ENCODE data around the gene BCKDHA. TPM values are rescaled to one million over a fixed set of nuclear protein-coding genes. Genes with fewer than 3 reads are reported as not detected.

Gene BCKDHA
- total and polyA plus RNA-seq, 4 experiments from 2014 or later = 23.6 to 65.1 (median 43.4) TPM

GRCh38 chr19:41357746-41358145 is 39.9 kb upstream of the BCKDHA start:
- Mint-ChIP-seq H3K36me3 (peaks cover 0 to 19% of the 10 kb centered on the region in 2 donors), H3K27me3 (no peaks in the 10 kb centered on the region), H3K27ac (peak overlapping the region; percentile 65 to 95 (median 89)), H3K9me3 (peaks cover 0 to 2% (median 0%) of the 10 kb centered on the region in 8 donors), H3K4me1 (peaks cover 40 to 71% (median 51%) of the 10 kb centered on the region in 4 donors), H3K4me3 (peak overlapping the region; percentile 20 to 84 (median 60))
- H3K4me1 ChIP-seq (ENCODE audit: insufficient read depth, low read length) = peaks cover 55% of the 10 kb centered on the region
- H3K4me3 ChIP-seq (ENCODE audit: low read length in 2 of 2) = no peak overlapping the region
- H3K27me3 ChIP-seq (ENCODE audit: insufficient read depth, low read length) = no peaks in the 10 kb centered on the region
- intact Hi-C loops (cut with micrococcal nuclease) = no loop called here
- DNase-seq = no peak
- H3K27ac ChIP-seq (ENCODE audit: low read depth, low read length) = peak overlapping the region; percentile 22
- ChIA-PET POLR2A (ENCODE audit: partially characterized antibody) (interaction anchor here (0.5 to 13.8 kb wide), 9 partner anchors 15 to 191 kb away, joined by 3 to 273 read pairs (median 4); partner anchors contain the start of genes CCDC97 and HNRNPUL1), CTCF (ENCODE audit: partially characterized antibody) (interaction anchor here (0.9 to 3.4 kb wide), 3 partner anchors 49 to 153 kb away, joined by 4 to 19 read pairs (median 5); no protein-coding TSS in a partner anchor)
- H3K9me3 ChIP-seq (ENCODE audit: control insufficient read depth in 1 of 2, low read length in 2 of 2) = no peaks in the 10 kb centered on the region
- no peaks in the 10 kb centered on the region for H3K36me3 ChIP-seq (ENCODE audit: insufficient read depth, low read length)

- no peaks in the 10 kb centered on the region for H3K36me3 ChIP-seq (ENCODE audit: insufficient read depth, low read length)
- Mint-ChIP-seq H3K27me3 (no peaks in the 10 kb centered on the region), H3K4me3 (peak overlapping the region in 3 of 8 donors; percentile 17 to 48 (median 46)), H3K36me3 (peaks cover 0 to 20% of the 10 kb centered on the region in 2 donors), H3K4me1 (peaks cover 45 to 81% (median 57%) of the 10 kb centered on the region in 4 donors), H3K27ac (peak overlapping the region in 5 of 7 donors; percentile 22 to 78 (median 67)), H3K9me3 (peaks cover 0 to 2% (median 0%) of the 10 kb centered on the region in 8 donors)
- no peaks in the 10 kb centered on the region for H3K9me3 ChIP-seq (ENCODE audit: control insufficient read depth in 1 of 2, low read length in 2 of 2)
- no peak overlapping the region for H3K27ac ChIP-seq (ENCODE audit: low read depth, low read length)
- intact Hi-C loops (cut with micrococcal nuclease) = no loop called here
- ChIA-PET POLR2A (ENCODE audit: partially characterized antibody) (interaction anchor here (13.8 kb wide), 1 partner anchor 95 kb away, joined by 217 read pairs; the partner anchor contains the start of gene HNRNPUL1), CTCF (ENCODE audit: partially characterized antibody) (interaction anchor here (0.8 kb wide), 1 partner anchor 52 kb away, joined by 4 read pairs; no protein-coding TSS in a partner anchor)
- no peak overlapping the region for H3K4me3 ChIP-seq (ENCODE audit: low read length in 2 of 2)
- H3K4me1 ChIP-seq (ENCODE audit: insufficient read depth, low read length) = peaks cover 62% of the 10 kb centered on the region
- no peaks in the 10 kb centered on the region for H3K27me3 ChIP-seq (ENCODE audit: insufficient read depth, low read length)
- DNase-seq = no peak
Measured at GRCh38 chr19:41359741-41360140, 37.9 kb upstream of the BCKDHA start.

- DNase-seq = no peak
- Mint-ChIP-seq H3K36me3 (peaks cover 0 to 12% of the 10 kb centered on the region in 2 donors), H3K27ac (peak overlapping the region; percentile 97 to 100 (median 100)), H3K4me1 (peaks cover 26 to 59% (median 36%) of the 10 kb centered on the region in 4 donors), H3K27me3 (no peaks in the 10 kb centered on the region), H3K9me3 (no peaks in the 10 kb centered on the region), H3K4me3 (peak overlapping the region in 6 of 8 donors; percentile 17 to 98 (median 94))
- peaks cover 39% of the 10 kb centered on the region for H3K4me1 ChIP-seq (ENCODE audit: insufficient read depth, low read length)
- intact Hi-C loops (cut with micrococcal nuclease) = no loop called here
- H3K9me3 ChIP-seq (ENCODE audit: control insufficient read depth in 1 of 2, low read length in 2 of 2) = no peaks in the 10 kb centered on the region
- ChIA-PET POLR2A (ENCODE audit: partially characterized antibody) (interaction anchor here (0.6 to 6.3 kb wide), 8 partner anchors 10 to 948 kb away, joined by 3 to 184 read pairs (median 13); partner anchors contain the start of genes B3GNT8, CCDC97, HNRNPUL1 and TGFB1), CTCF (ENCODE audit: partially characterized antibody) (interaction anchor here (4.1 to 4.9 kb wide), 2 partner anchors 7 to 10 kb away, joined by 30 to 48 read pairs; no protein-coding TSS in a partner anchor)
- H3K27me3 ChIP-seq (ENCODE audit: insufficient read depth, low read length) = no peaks in the 10 kb centered on the region
- no peaks in the 10 kb centered on the region for H3K36me3 ChIP-seq (ENCODE audit: insufficient read depth, low read length)
- no peak overlapping the region for H3K4me3 ChIP-seq (ENCODE audit: low read length in 2 of 2)
- peak overlapping the region; percentile 99 for H3K27ac ChIP-seq (ENCODE audit: low read depth, low read length)
Measured at GRCh38 chr19:41362143-41362847, 35.3 kb upstream of the BCKDHA start.

GRCh38 chr19:41363371-41363752 is 34.3 kb upstream of the BCKDHA start:
- no peaks in the 10 kb centered on the region for H3K27me3 ChIP-seq (ENCODE audit: insufficient read depth, low read length)
- no peaks in the 10 kb centered on the region for H3K27me3 Mint-ChIP-seq
- no peaks in the 10 kb centered on the region for H3K9me3 ChIP-seq (ENCODE audit: control insufficient read depth in 1 of 2, low read length in 2 of 2)
- H3K36me3 ChIP-seq (ENCODE audit: insufficient read depth, low read length) = no peaks in the 10 kb centered on the region
- H3K27ac ChIP-seq (ENCODE audit: low read depth, low read length) = peak overlapping the region; percentile 99
- ChIA-PET POLR2A (ENCODE audit: partially characterized antibody) (interaction anchor here (0.5 to 6.3 kb wide), 29 partner anchors 11 to 1917 kb away, joined by 3 to 184 read pairs (median 4); partner anchors contain the start of genes ACTMAP, B3GNT8, CCDC97 and DMAC2), CTCF (ENCODE audit: partially characterized antibody) (interaction anchor here (0.5 to 4.9 kb wide), 15 partner anchors 8 to 233 kb away, joined by 3 to 48 read pairs (median 5); no protein-coding TSS in a partner anchor)
- no peaks in the 10 kb centered on the region for H3K9me3 Mint-ChIP-seq
- peak overlapping the region; percentile 97 to 100 (median 100) for H3K27ac Mint-ChIP-seq
- peaks cover 30% of the 10 kb centered on the region for H3K4me1 ChIP-seq (ENCODE audit: insufficient read depth, low read length)
- H3K4me1 Mint-ChIP-seq = peaks cover 18 to 48% (median 26%) of the 10 kb centered on the region in 4 donors
- no peak for DNase-seq
- H3K4me3 Mint-ChIP-seq = peak overlapping the region; percentile 93 to 98 (median 95)
- peak overlapping the region; percentile 77 to 91 for H3K4me3 ChIP-seq (ENCODE audit: low read length in 2 of 2)
- H3K36me3 Mint-ChIP-seq = peaks cover 0 to 12% of the 10 kb centered on the region in 2 donors
- intact Hi-C loops (cut with micrococcal nuclease) = loop anchor here (1.0 kb wide), 2 partner anchors 9 to 100 kb away; no protein-coding TSS in a partner anchor

- no peaks in the 10 kb centered on the region for H3K27me3 Mint-ChIP-seq
- intact Hi-C loops (cut with micrococcal nuclease) = loop anchor here (1.0 kb wide), 4 partner anchors 10 to 101 kb away; partner anchors contain the start of genes BCKDHA and EXOSC5
- ChIA-PET CTCF (ENCODE audit: partially characterized antibody) (interaction anchor here (0.5 to 4.9 kb wide), 18 partner anchors 9 to 232 kb away, joined by 3 to 48 read pairs (median 4); no protein-coding TSS in a partner anchor), POLR2A (ENCODE audit: partially characterized antibody) (interaction anchor here (0.5 to 6.3 kb wide), 35 partner anchors 9 to 1918 kb away, joined by 3 to 184 read pairs (median 3); partner anchors contain the start of genes ACTMAP, B3GNT8, CCDC97 and DMAC2)
- peaks cover 24% of the 10 kb centered on the region for H3K4me1 ChIP-seq (ENCODE audit: insufficient read depth, low read length)
- peak; percentile 98 to 99 (median 99) for DNase-seq
- no peaks in the 10 kb centered on the region for H3K36me3 ChIP-seq (ENCODE audit: insufficient read depth, low read length)
- H3K36me3 Mint-ChIP-seq = peaks cover 0 to 12% of the 10 kb centered on the region in 2 donors
- peaks cover 15 to 45% (median 23%) of the 10 kb centered on the region in 4 donors for H3K4me1 Mint-ChIP-seq
- peak within 1 kb of the TSS; percentile 99 for H3K27ac ChIP-seq (ENCODE audit: low read depth, low read length)
- H3K9me3 ChIP-seq (ENCODE audit: control insufficient read depth in 1 of 2, low read length in 2 of 2) = no peaks in the 10 kb centered on the region
- H3K27ac Mint-ChIP-seq = peak within 1 kb of the TSS; percentile 97 to 100 (median 100)
- peak within 1 kb of the TSS; percentile 77 to 91 for H3K4me3 ChIP-seq (ENCODE audit: low read length in 2 of 2)
- peak within 1 kb of the TSS; percentile 93 to 98 (median 95) for H3K4me3 Mint-ChIP-seq
- H3K9me3 Mint-ChIP-seq = no peaks in the 10 kb centered on the region
- H3K27me3 ChIP-seq (ENCODE audit: insufficient read depth, low read length) = no peaks in the 10 kb centered on the region
Measured at GRCh38 chr19:41363753-41364523, 33.7 kb upstream of the BCKDHA start, which contains the start of gene B9D2. Gene B9D2, minus strand, starts transcription at chr19:41364149. Its CDS starts 630 bp downstream, at chr19:41363519.

Data from CD4-positive, alpha-beta memory T cell (primary cell).